IPS DF 4.7 (cell line): ENCODE measurements around the gene PTPRC.

Experiments
- DNase-seq: peaks from one replicate; pipeline ENCODE4 v3.0.0-alpha.2; 2013; ENCODE audit warnings: low spot score; ENCODE audit errors: extremely low read depth

The PTPRC gene

DNA sequence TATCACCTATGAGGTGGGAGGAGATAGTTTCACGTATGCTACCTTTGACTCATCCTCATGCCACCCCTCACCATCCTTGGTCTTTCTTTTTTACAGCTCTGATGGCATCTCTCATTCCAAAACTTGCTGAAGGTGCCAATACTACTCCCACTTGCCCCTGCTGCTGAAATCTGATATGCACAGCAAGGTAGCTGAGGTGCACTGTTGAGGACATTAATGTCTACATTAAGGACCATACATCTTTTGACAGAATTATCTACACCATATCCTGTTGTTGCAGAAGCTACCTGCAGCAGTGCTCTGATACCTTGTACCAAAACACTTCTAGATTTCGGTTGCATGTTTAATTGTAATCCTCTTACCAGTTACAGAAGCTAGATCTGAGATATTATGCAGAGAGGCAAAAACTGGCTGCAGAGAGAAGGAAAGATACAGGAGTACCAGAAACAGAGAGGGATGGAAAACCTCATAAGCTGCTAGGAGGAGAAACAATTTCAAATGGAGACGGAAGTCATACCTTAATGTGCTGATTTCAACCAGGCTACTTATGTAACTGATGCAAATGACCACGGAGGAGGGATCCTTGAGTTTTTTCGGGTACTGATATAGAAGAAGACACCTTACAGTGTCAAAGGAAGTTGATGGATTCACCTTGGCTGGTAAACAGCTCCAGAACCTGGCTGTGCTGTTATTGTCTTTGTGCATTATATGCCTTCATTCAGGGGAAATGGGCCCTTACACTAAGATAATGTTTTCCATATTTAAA lies 19.3 kb upstream of the PTPRC start:
- no peak for DNase-seq

DNA sequence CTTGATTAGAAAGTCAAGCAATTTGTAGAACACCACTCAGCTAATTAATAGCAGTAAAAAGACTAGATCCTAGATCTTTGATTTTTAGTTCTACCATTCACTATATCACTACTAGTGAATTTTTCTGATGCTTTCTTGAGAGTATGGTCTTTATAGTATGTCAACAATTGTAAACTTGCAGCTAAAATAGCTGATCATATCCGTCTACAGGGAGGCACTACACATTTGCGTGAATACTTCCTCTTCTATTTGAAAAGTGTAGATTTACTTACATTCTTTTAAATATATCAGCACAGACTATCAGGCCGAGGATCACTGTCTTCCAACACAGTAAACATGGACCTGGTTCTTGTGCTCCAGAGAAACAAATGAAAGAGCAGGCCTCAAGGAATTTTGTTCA lies 18.6 kb upstream of the PTPRC start:
- DNase-seq: no peak

DNA sequence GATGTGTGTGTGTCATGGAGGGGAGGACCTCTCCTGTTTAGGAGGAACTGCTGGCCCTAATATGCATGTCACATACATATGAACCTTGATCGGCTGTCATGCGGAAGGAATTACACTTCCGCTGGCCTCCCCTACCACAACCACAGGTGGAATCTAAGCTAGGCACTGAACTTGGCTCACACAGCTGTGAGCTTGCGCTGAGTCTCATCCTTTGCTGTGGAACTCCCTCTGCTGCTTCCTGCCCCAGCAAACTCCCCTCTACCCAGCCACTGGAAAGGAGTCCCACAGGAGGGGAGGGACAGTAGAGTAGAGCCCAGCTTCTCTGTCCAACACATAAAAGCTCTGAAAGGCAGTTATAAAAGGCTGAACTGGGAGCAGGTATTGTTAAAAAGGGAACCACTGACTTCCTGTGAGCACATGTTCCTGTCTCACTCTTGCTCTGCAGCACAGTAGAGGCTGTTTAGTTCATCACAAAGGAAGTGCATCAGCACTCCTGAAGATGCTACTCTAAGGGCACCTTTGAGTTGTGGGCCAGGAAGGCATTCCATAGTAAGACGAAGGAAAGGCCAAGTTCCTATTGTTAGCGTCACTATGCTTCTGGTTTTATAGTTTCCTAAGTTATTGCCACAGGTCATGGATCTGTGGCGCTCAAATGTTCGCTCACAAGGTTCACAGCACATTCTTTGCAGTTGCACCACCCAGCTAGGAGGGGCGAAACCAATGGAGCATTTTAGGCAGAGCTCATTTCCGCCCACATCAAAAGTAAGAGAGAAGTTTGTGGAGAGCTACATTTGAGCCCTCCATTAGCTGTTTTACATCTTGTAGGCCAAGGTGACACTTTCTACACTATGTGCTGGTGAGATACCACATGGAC lies 17.7 kb upstream of the PTPRC start:
- DNase-seq: no peak

DNA sequence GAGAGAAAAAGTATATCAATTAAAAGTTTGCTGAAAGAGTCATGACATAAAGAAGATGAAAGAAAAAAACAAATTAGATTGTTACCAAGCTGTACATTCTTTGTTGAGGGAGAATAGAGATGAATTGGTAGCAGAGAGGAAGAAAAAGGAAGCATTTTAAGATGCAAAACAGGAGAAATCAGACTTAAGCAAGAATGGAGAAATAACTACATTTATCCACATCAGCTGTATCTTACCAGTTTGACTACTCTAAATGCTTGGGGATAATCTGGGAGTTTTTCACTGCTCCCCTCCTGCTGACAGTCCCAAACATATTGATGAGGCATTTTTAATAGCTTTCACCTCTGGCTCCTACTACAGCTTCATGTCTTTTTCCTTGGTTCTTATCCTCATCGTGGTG lies 16.8 kb upstream of the PTPRC start:
- no peak for DNase-seq

DNA sequence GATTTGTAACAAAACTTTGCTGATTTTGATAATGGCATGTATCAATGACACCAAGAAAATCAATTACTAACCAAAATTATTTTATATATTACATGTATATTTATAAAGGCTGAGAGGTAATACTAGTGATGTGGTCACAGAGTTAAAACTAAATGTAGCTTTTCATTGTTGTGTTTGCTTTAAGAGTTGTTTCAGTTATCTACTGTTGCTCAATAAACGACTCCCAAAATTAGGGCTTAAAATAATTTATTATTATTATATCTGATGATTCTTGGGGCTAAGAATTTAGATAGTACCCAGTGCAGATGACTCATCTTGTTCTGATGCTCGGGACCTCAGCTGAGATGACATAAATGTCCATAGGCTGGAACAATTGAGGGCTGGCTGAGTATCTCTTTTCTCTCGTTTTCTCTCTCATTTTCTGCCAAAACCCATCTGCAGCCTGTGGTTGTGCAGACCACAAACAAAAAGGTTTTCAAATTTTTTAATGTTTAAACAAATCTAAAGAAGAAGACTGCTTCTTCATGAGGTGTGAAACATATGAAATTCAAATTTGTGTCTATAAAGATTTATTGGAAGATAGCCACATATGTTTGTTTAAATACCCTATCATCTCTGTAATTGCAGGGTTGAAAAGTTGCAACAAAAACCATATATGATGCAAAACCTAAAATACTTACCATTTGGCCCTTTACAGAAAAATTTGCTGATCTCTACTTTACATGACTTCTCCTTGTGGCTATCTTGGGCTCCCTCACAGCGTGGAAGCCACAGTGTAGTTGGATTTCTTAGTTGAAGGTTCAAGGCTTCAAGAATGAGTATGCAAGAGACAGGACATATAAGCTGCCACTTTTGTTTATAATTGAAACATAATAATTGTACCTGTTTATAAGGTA lies 14.8 kb upstream of the PTPRC start:
- no peak for DNase-seq

DNA sequence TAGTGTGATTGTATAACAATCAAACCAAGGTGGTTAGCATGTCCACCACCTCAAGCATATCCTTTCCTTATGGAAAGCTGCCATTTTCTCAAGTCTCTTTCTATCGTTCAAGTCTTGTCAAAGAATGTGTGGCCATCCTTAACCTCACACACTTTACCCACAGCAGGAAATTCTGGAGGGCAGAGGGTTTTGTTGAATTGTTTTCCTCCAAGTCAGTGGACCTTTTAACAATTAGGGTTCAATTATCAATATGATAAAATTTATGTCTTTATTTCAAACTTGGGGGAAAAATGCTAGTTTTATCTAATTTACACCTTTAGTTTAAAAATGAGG lies 14.2 kb upstream of the PTPRC start:
- DNase-seq: no peak

DNA sequence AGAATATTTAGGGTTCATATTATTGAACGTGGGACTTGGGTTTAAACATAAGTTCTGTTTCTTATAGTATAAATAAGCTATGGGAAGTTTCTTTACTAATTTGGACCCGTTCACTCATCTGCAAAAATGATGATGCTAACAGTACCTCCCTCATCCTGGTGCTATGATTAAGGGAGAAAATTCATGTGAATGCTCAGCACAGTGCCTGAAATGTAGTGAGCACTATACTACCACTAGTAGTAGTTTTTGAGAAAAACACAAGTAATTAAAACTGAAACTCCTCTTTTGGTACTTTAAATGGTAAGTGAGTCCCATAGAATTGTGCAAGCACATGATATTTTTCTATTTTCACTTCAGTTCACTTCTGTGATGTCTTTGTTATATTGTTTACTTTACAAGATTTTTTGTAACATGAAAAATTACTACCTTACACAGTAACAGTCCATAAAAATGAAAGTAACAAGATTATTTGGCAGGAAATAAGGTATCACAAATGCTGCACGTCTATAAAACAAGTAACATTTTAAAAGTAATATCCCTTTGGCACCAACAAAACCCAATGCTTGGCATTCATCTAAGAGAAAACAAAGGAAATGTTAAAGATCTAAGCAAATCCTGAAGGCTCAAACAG lies 11.3 kb upstream of the PTPRC start:
- no peak for DNase-seq

DNA sequence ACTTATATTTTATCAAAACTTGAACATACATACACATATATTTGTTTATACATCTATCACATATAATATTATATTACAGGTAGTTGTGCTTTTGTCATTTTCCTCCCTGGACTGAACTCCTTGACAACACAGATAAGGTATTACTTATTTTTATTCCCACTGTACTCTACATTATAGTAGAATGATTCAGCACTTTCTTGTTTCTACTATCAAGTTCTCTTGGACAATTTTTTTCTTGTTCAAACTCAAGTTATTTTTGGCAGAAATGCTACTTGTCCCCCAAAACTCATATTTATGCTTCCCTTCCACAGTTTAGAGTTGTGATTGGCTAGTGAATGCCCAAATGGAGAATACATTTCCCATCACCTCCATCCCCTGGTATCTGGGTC lies 10.8 kb upstream of the PTPRC start:
- DNase-seq: no peak

DNA sequence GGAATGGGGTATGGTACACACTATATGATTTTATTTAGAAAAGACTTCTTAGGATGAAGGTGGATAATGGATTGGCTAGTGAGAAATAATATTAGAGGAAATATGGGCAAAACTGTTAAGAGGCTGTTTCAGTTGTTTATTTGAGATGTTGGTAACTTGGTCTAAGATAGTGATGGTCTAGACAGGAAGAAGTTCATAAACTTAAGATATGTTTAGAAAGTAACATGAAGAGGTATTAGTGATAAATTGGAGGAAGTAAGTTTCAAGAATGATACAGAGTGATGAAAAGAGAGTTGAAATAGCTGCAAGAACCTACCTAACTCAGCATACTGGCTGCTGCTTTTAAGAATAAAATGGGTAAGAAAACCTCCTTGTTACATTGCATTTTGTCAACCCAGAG lies 9.2 kb upstream of the PTPRC start:
- DNase-seq: no peak

DNA sequence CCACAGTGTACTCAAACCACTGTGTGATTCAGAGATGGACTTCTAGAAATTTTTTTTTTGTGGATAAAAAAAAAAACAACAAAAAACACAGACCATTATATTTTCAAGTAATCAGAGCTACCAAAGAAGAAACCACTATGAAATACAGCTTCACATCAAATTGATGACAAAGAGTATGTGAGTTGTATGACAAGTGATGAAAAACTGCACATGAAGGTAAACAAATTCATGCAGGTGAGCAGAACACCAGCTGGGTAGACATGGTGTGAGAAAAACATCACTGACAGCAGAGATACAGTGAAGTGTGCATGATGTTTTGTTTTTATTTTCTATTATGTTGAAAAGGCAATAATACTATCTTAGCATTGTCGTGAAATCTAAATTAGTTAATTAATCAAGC lies 8.0 kb upstream of the PTPRC start:
- no peak for DNase-seq

DNA sequence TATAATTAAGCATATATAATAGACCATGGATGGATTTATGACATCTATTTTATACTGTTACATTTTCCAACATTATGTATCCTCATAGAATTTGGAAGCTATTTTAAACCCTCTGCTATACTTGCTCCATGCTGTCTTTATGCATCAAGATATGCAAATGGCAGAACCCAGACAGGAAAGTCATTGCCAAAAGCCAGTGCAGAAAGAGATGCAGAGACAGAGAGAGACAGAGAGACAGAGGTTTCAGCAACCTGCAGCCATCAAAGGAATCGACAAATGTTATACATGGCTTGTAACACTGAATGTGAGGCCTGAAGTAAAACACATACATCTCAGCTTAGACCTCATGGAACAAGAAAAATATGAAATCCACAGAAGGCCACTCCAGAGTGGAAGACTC lies 7.5 kb upstream of the PTPRC start:
- DNase-seq: no peak

DNA sequence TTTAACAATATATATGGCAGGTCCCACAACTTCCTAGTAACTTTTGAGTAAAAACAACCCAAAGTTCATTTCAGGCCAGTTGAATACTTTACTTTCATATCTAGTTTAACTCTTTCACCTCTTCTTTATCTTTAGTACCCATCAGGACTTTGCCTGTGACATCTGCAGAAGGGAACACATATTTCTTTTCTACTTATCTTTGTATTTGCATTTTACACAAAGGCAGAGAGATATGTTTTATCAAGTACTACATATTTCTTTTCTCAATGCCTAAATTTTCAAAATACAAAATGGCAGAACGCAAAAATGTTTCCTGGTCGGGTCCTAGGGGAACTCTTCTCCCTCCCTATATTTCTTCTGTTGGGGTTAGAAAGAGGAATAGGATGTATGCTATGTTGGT lies 6.8 kb upstream of the PTPRC start:
- DNase-seq: no peak

DNA sequence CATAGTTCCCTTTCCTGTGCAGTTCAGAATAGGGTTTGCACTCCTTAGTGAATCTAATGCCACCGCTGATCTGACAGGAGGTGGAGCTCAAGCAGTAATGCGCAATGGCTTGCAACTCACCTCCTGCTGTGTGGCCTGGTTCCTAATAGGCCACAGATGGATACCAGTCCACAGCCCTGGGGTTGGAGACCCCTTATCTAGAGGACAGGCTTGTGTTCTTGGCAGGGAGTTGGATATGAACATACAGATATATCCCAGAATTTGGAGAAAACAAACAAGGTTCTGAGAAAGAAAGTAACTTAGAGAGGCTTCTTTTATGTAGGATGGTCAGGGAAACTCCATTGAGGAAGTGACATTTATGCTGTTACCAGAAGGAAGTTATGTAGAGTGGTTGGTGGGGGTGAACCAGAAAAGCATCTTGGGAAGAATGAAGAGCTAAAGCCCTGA lies 5.1 kb upstream of the PTPRC start:
- no peak for DNase-seq

DNA sequence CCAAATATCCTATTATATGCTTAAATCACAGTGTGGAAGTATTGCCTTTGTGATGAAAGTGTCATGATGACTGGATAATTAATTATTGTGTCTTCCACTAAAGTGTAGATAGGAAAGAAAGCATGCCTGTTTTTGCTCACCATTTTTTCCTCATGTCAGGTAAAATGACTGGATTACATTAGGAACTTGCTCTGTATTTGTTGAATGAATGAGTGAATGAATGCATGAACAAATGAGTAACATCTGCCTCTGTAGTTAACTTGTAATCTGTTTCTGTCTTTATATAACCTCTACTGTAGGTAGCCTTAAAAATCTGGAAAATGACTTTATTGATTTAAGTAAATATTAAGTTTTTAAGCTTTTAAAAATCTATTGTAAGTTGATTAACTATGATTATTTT lies 2.9 kb upstream of the PTPRC start:
- DNase-seq: no peak

DNA sequence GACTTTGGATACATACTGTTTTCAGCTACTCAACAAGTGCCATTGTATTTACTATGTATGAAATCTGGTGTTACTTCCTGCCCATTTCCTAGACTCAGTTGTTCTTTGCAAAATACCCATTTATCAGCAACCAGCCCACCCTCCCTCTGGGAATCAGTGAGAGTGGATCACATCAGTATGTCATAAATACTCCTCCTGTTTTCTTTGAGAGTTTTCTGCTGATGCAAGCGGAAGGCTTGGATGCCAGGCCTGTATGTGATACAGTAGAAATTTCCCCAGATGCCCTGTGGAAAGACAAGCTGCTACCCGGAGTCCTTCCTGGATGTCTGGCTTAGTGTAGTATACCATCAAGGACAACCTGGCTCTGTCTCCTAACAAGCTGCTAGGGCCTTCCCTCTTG lies 2.4 kb upstream of the PTPRC start:
- DNase-seq: no peak

DNA sequence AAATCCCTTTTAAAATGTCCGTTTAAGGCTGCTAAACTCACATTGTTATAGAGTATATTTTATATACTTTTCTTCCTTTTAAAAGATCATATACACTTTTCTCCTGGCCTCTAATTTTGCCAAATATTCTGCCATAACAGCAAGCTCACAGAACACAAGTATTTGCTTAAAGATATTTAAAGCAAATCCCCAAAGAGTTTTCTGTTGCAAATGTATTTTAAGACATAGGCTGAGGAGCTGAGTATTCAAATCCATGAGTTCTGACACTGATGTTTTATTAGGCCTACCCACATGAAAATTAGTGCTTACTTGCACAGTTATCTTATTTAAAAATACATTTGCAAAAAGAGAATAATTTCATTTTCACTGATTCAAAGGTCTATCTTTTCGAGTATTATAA lies 1.7 kb upstream of the PTPRC start:
- no peak for DNase-seq

DNA sequence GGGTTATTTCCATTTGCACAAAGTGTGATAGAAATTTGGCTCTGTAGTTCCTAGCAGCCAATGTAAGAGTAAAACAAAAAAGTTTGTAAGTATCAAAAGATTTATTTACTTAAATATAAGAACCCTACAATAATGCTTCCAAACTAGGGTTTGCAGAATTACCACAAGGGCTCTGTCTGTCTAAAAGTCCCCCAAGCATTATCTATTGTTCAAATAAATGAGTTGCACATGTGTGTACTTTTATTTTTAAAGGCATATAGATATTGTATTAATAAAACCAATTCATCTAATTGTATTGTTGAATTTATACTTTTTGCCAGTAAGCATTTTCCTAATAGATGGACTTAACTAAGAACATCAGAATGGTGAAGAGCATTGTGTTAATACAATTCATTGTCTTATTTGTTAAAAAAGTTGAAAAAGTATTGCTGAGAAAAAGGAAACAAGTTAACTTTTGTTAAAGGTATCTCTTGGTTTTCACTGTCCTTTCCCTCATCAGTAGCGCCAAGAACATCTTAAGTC lies 863 bp upstream of the PTPRC start:
- DNase-seq: no peak

DNA sequence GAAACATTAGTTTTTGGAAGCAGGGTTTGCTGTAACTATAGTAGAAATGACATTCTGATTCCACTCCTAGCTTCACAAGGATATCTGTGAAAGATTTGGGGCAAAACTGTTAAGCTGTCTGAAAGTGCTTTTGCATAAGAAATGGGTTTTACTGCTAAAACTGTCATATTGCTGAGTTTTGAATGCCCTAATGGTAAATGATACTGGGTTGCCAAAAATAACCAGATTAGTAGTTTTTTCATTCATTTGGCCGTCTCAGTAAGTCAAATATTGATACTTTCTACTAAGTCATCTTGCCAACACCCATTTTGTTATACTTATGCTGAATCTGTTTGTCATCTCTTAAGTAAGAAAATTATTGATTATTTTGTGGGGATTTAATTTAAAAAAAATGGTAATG lies 399 bp upstream of the PTPRC start:
- DNase-seq: no peak

DNA sequence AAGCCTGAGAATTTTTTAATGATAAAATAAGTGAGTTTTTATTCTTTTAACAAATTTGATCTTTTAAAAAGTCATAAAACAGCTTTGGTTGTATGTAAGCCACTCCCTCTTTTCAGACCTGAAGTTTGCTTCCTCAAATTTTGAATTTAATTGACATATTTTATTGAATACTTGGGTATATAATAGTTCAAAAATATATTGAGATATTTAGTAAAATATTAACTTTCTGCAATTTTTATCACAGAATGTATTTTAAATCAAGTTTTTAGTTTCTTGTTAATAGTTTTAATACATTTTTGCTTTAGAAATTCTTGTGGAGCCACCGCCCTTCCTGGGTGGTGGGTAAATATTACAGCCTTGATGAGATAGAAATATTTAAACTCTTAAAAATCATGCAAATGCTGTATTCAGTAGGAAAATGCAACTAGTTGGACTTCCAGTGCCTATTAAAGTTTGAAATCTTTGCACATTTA lies 867 bp downstream of the PTPRC start:
- no peak for DNase-seq

DNA sequence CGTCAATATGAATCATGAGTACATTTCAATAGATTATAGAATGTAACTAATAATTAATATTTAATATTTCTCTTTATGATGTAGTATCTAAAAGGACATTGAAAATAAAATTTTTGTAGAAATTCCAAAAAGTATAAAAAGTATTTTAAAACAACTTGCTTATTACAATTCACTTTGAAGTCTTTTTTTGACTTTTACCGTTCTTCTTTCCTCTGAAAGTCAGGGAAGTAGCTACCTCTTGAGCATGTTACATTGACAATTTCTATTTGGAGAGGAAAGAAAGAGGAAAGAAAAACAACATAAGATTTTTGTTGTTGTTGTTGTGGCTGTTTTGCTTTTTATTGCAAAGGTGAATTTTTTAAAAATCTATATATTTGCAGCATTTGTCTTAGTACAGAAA lies 1.3 kb downstream of the PTPRC start:
- DNase-seq: no peak

DNA sequence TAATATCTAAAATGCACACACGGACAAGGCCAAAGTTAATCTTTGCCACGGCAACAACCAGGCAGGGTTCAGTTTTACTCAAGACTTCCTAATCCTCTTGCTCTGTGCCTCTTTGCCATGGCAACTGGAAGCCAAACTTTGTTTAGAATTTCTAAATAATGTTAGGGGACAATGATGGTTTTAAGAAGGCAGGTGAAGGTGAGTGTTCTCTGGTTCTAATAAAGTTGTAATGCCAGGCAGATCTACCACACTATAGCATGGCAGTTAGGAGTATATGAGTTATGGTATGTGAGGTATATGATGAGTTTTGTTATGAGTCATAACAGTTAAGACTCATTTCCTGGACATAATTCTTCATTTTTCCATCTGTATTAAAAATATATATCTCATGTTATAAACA lies 2.7 kb downstream of the PTPRC start:
- DNase-seq: no peak
